Measurements from ENCODE around the gene NMT1.

DNA sequence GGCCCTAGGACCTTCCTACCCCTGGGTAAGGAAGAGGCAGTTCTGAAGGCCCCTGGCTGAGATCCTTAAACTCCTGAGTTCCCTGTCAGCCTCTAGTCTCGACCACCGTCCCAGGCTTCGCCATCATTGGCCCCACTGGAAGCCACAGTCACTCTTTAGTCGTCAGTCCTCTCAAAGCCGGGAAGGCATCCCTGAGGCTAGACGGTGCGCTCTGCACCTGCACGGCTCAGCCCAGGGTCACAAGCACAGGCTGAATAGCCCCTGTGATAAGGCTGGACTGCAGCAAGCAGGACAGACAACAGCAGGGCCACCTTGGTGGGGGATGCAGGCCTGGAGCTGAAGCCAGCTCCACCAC, 83.9 kb downstream of the NMT1 start:
- TF ChIP-seq, protein P1, sequence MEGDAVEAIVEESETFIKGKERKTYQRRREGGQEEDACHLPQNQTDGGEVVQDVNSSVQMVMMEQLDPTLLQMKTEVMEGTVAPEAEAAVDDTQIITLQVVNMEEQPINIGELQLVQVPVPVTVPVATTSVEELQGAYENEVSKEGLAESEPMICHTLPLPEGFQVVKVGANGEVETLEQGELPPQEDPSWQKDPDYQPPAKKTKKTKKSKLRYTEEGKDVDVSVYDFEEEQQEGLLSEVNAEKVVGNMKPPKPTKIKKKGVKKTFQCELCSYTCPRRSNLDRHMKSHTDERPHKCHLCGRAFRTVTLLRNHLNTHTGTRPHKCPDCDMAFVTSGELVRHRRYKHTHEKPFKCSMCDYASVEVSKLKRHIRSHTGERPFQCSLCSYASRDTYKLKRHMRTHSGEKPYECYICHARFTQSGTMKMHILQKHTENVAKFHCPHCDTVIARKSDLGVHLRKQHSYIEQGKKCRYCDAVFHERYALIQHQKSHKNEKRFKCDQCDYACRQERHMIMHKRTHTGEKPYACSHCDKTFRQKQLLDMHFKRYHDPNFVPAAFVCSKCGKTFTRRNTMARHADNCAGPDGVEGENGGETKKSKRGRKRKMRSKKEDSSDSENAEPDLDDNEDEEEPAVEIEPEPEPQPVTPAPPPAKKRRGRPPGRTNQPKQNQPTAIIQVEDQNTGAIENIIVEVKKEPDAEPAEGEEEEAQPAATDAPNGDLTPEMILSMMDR (IDR thresholded peaks at IDR 0.05): no peak
- TF ChIP-seq POLR2A (IDR thresholded peaks at IDR 0.05): no peak

Measured in prostate gland (tissue), 2 donors.